Cerebellar cortex (tissue), 1 donor: ENCODE results near the gene NPY1R.

Experiments
- DNase-seq: peaks from one replicate; pipeline ENCODE4 v3.0.0-alpha.2; 2015; ENCODE audit warnings: low spot score

The NPY1R gene

DNA sequence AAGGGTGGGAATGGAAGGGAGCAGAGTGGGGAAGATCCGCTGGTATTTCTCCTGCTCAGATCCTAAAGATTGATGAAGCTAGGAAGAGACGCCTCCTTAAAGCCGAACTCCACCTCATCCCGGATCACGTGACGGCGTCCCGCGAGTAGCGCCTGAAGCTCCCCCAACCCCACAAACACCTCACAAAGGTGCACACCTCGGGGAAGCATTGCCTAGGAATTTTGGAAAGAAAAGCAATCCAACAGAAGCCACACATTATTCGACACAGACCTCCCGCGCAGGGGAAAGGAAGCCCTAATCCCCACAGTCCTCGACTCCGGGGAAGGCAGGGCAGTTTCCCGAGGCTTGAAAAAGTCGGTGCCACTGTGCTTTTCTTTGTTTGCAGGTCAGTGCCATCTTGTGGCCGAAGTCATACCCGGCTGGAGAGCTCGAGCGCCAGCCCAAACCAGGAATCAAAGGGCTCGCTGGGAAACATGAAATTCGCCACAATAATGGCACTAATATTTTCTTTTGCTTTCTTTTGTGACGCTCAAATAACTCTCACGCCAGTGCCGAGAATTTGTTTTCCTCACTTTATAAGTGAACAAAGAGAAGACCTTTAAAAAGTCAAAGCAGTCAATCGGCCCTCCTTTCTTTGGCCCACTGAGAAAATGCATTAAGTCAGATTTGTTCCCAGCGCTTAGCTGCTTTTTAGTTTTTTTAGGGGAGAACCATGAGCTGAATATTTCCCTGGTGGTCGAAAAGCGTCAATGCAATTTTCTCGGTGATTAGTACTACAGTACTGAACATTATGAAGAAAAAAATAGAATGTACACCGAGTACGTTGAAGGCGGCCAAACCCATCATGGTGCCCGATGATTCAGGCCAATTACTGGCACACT lies at the start of gene NPY1R:
Gene NPY1R (minus strand): TSS at position 71 of the 881 bp plus-strand sequence. CDS start 6,042 bp downstream, outside the sequence.
- peak; percentile 75 for DNase-seq

DNA sequence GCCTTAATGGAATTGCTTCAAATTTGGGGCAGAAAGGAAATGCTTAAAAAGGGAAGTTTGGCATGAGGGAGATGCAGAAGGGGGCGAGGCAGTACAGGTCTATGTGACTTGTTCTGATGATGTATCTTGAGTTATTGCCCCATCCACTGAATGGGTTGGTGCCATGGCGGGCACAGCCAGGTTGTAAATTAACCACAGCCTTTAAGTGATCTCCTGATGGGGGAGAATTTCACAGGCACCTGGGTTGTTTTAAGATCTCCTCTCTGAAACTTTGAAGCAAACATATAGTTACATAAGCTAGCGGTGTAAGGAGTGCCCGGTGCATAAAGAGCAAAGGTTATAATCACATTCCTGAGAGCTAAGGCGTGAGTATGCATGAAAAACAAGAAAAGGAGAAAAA lies 48.3 kb upstream of the NPY1R start:
- no peak for DNase-seq

DNA sequence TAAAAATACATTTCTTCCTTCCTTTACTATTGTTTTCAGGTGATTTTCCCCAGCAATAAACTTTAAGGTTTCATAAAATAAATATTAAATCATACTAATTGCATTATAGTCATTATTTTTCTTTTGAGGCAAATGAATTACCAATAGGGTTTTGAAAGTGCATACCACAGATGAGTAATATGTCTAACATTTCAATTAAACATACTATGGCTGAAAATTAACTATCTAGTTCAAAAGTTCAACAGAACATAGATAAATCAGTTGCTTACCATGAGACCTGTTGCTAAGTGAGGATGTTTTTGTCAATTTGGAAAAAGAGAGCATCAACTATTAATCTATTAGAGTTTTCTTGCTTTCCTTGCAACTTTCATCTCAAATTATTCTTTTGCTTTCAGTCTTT lies 46.3 kb upstream of the NPY1R start:
- no peak for DNase-seq

DNA sequence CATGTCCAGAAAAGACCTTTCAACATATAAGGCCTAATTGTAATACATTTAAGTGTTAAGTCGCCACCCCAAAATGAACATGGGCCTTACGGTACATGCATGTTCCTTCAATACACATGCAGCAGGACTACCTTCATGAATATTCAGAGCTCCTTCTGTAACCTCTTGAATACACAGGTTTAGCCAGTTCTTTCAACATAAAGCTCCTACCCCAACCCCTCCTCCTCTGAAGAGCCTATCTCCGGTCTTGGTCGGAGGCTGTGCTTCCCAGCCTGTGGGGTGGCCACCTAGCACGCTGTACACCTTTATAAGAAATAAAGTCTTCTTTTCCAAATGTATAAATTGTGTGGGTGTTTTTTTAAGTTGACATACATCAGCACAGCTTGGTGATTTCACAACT lies 39.6 kb upstream of the NPY1R start:
- DNase-seq: no peak

DNA sequence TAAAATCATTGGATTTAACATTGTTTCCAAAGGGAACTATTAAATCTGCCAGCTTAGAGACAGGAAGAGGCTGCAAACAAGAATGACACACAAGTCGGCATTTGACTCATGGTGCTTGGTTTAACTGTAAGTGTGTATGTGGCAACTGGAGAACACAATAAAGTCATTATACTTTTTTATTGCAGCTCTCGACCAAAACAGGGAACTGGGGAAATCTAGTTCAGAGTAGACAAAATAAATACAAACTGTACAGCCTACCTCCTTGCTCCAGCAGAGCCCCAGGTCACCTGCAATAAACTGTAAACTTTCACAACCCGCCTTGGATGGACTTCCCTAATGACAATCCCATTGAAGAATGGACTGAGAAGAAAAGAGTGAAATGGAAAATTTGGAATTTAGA lies 35.3 kb upstream of the NPY1R start:
- no peak for DNase-seq

DNA sequence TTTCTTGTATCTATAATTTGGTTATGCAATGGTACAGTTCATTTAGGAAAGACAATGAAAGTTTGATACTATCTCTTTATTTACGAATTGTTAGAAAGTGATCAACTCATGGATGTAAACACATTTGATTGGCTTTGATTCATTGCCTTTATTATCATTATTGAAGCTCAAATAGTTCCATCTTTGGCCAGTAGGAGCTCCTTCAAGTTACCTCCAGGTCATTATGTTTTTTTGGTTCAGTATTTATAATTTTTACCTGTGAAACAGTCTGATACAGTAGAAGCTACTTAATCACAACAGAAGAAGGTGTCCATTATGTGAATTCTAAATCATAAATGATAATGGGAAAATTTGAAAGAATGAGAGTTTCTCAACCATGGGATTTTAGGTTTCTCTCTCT lies 23.7 kb upstream of the NPY1R start:
- no peak for DNase-seq

DNA sequence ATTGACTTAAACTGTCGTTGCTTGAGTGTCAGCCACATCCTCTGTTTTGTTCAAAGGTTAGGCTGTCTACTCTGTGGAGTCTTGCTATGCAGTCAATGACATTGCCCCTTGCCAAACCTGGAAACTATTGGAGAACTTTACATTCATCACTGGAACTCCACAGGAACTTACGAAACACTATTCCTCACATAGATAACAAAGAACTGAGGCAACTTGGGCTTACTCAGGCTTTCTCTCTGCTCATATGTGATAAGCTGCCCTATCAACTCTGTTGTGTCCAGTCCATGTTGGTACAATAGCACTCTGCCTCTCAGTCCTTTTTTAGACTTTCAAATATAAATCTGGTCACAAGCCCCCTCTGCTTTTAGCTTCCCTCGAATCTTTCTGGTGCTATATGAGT lies 20.7 kb upstream of the NPY1R start:
- DNase-seq: no peak

DNA sequence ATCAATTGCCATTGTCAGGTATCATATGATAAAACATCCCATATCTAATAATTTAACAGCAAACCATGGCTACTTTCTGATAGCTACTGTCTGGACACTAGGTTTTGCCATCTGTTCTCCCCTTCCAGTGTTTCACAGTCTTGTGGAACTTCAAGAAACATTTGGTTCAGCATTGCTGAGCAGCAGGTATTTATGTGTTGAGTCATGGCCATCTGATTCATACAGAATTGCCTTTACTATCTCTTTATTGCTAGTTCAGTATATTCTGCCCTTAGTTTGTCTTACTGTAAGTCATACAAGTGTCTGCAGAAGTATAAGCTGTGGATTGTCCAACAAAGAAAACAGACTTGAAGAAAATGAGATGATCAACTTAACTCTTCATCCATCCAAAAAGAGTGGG lies 18.3 kb upstream of the NPY1R start:
- no peak for DNase-seq

DNA sequence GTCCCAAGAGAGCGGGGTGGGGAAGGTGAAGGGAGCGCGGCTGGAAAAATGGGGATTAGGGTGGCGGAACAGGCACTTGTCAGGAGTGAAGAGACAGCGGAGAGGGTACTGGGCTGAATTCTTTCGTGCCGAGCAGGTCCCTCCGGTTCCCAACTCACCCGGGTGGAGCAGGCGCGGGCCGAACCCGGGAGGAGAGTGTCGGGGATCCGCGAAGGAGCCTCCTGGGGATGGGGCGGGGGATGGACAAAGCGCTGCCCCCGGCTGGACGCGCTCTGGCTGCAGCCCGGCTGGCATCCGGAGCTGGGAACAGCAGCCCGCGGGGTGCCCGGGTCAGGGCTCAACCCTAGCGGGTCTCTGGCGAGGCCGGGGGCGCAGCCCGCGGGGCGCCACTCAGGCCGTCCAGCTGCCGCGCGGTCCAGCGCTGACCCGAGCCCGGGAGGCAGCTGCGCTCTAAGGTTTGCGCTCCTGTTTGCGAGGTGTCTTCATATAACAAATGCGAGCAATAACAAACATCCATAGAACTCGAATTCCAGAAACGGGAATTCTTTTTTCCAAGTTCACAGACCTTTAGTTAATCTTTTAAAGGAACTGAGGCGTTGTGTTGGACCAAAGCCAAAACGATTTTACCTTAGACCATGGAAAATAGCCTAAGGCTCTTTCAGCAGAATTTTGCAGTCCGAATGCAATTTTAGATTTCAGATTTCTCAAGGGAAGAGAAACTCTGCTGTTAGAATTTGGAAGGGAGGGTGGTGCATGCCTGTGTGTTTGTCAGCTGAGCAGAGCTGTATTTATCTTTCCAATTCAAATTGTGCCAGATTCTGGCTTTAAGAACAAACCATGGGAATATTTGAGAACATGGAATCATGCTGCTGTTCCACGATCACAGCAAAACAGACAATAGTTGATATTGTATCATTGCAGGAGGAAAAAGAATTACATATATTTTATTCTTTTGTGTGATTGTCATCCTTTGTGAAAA lies 12.0 kb upstream of the NPY1R start:
- no peak for DNase-seq

DNA sequence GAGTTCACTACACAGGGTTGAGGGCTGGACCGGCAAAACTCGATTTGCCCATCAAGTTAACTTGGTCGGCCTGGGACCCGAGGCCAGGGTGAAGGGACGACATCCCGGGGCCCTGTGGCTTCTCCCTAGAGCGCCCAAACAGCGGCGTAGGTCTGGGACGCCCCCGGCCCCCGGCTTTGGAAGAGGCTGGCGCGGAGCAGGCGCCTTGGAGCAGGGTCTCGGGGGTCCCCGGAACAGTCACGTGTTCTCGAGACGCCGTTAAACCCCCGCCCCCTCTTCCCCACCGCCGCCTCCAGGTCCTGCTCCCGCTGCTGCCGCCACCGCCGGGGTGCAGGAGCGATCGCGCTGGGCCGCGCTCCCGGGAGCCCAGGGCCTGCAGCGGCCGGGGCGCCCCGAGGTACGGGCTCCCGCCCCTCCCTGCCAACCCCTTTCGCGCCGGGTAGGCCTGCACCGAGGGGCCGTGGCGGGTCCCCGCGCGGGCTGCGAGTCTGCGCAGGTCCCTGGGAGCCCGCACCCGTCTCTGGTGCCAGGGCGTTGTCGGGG lies 11.3 kb upstream of the NPY1R start, which contains the start of gene NPY5R:
Gene NPY5R (plus strand): TSS at position 289 of the 543 bp plus-strand sequence. CDS start 6,382 bp downstream, outside the sequence.
- no peak for DNase-seq

DNA sequence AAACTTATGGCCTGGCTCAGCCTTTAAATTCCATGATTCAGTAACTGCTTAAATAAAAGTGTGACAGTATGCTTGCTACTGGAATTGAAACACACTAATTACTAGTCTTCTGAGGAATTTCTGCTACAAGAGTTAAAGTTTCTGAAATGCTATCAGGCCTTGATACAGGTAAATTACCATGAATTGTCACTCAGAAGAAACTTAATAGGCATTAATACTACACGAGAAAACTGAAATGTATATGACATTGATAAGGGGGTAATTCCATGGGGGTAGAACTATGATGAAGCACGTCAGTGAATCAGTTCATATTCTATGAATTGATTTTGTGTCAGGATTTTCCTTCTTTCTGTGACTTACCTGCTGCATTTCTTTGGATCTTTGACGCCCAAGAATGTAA lies 3.0 kb upstream of the NPY1R start:
- no peak for DNase-seq

DNA sequence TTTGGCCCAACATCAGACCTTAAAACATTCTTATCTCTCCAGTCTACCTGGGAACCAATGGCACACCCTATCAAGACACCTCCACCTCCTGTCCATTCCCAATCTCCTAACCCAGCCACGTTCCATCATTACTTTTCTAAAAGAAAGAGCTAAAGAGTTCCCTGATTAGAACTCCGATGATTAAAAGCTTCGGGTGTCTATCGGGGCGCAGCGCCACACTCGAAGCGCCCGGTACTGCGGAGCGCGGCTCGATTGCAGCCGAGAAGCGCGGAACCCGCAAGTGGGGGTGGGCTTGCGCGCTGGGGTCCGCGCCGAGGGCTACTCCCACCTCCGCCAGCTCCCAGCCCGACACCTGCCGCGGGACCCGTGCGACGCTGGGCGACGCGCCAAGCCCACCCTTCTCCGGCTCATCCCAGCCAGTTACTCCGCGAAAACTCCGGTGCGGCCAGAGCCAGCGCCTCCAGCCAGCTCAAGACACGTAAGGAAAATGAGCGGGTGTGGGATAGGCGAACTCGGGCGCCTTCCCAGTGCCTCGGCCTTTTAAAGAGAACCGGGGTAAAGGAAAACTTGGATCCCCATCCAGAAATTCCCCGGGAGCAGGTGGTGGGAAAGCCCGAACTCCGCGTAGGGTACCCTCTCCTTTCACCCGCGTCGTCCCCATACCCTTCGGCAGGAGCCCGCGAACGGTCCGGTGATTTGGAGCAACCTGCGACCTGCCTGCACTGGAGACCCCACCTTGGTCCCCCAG lies 593 bp downstream of the NPY1R start:
- DNase-seq: no peak

DNA sequence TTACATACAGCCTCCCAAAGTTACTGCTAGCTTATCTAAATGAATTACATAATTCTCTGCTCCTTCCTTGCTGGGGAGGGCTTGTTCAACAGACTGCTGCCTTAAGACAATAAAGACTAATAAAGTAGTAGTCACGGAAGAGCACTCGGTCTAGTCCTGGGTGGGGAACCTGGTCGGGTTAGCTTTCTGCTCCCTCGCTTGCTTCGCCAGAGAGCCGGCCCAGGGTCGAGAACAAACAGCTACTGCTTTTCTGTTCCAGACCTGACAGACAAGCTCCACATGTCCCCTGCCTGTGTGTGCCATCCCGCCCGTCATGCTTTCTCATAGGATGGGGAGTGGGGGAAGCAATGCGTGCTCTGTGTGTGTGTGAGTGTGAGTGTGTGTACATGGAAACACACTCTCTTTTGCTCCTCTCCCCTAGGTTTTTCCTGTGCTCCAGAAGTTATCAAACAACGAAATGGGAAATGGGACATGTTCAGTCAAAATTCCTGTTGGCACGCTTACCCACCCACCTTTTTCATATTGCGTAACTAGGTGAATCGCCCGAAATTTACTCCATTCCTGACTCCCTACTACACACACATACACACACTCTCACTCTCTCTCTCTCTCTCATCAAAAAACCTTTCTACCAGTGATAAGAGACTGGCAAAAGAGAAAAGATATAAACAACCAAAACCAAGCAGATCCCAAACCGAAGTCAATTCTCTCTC lies 1.3 kb downstream of the NPY1R start:
- no peak for DNase-seq

DNA sequence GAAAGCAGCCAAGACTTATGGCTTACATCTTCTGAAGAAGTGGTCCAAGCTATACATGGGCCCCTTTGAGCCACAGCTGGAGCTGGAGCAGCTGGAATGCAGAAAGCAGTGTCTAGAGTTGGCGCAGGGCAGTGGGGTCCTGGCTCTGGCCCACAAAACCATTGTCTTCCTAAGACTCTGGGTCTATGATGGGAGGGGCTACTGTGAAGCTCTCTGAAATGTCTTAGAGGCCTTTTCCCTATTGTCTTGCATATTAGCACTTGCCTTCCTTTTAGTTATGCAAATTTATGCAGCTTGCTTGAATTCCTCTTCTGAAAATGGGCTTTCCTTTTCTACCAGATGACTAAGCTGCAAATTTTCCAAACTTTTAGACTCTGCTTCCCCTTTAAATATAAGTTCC lies 15.3 kb downstream of the NPY1R start:
- no peak for DNase-seq

DNA sequence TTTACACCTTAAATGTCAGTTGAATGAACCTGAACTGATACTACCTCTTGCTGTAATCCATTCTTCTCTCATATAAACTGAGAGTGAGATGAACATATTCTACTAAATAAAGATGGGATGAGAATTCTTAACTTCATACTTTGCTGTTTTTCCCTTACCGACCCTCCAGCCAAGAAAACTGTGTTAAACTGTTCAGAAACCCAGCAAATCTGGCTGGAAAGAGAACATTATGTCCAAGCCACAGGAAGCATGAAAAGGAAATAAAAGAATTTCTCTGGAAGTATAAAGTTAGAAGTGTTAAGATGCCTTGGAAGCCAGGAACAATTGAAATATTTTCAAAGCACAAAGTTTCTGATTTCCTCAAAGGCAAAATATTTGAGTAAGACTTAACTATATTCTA lies 22.9 kb downstream of the NPY1R start:
- DNase-seq: no peak

DNA sequence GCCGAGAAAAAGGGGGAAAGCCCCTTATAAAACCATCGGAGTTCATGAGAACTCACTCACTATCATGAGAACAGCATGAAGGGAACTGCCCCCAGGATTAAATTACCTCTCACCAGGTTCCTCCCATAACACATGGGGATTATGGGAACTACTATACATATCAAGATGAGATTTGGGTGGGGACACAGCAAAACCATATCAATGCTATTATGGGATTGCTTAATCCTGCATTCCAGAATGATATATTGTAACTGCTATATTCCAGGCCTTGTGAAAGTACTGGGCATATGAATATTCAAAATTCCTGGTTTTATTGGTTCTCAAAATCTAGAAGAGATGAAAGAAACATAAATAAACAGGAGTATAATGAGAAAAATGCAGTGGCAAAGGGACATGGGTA lies 29.3 kb downstream of the NPY1R start:
- no peak for DNase-seq

DNA sequence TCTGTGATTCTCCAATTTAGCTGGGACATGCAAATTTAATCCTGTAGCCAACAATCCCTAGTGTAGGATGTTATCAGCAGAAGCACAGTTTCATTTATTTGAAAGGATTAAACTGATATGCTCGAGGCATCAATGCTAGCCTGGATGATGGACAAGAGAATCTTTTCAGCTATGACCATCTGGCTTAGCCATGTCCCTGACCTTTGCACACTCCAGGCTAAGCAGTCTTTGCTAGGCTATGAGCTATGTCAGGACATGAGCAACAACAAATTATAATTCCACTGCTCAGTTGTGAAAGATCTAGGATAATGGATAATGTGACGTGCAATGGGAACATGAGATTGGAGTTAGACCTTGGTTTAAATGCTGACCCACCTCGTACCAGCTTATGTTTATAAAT lies 32.0 kb downstream of the NPY1R start:
- no peak for DNase-seq

DNA sequence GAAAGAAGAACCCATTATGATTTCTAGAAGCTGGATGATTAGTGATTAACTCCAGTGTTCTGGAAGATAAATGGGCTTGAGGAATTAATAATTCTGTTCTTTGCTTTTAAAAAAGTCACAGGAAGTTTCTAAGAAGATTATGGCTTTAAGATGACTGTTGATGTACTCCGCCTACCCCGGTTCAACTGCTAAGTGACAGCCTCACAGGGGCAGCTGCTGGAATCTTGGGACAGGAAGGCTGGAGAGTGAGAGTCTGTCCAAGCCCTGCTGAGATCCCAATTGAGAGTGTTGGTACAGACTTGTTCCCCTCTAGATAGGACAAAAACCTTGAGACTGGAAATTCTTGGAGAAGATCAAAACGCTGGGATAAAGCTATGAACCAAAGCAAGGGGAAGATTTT lies 37.3 kb downstream of the NPY1R start:
- no peak for DNase-seq

DNA sequence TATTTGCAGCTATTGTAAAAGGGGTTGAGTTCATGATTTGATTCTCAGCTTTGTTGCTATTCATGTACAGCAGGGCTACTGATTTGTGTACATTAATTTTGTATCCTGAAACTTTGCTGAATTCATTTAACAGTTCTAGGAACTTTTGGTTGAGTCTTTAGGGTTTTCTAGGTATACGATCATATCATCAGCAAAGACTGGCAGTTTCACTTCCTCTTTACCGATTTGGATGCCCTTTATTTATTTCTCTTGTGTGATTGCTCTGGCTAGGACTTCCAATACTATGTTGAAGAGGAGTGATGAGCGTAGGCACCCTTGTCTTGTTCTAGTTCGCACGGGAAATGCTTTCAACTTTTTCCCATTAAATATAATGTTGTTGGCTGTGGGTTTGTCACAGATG lies 48.1 kb downstream of the NPY1R start:
- no peak for DNase-seq

DNA sequence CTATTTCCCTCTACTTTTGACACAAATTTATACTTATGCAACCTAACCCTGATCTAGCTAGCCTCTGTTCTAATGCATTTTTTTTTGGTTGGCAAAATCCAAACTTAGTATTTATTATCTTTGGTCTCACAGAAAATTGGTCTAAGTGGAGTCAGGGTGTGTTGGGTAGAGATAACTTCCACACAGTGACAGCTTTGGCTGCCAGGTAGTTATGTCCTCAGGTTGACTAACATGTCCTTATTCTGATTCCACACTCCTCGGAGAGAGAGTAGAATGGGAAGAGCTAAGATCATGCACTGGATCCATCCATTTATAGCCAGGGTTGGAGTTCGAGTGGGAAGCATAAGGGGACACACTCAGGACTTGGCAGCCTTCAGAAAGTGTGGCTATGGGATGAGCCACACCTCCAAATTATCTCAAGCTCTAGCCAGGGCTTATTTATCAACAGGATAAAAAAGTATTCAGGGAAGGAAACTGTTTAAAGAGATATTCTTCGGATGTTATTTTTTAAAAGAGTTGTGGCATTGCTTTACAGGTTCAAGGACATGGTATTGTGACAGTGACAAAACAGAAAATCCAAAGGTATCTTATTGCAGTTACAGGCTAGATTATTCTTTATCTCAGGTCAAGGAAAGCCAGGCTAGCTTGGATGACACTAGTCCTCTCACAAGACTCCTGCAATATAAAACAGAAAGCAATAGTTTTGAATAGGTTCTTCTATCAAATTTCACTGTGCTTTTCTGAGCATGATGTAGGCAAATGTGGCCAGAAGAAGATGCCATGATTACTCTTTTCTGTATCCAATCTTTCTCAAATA lies 51.5 kb downstream of the NPY1R start:
- DNase-seq: no peak
